ENCODE data around the gene SERPINA12. TPM values are rescaled to one million over a fixed set of nuclear protein-coding genes. Genes with fewer than 3 reads are reported as not detected.

SERPINA12 gene
- total and polyA plus RNA-seq, 4 experiments from 2014 or later, result not detected

Other genes starting within 250 kb of the SERPINA12 start
- not detected for gene SERPINA10, start 216.2 kb downstream of the SERPINA12 start, total RNA-seq
- not detected for gene SERPINA10, start 216.2 kb downstream of the SERPINA12 start, polyA plus RNA-seq
- not detected for gene SERPINA6, start 186.1 kb downstream of the SERPINA12 start, total RNA-seq
- not detected for gene SERPINA6, start 186.1 kb downstream of the SERPINA12 start, polyA plus RNA-seq
- gene SERPINA2, start 142.8 kb downstream of the SERPINA12 start, total RNA-seq, result not detected
- not detected for gene SERPINA2, start 142.8 kb downstream of the SERPINA12 start, polyA plus RNA-seq
- gene SERPINA1, start 120.9 kb downstream of the SERPINA12 start, total RNA-seq, result under 1 TPM; 0.44 to 0.58 TPM
- not detected for gene SERPINA1, start 120.9 kb downstream of the SERPINA12 start, polyA plus RNA-seq
- gene SERPINA11, start 56.7 kb downstream of the SERPINA12 start, total RNA-seq, result not detected
- gene SERPINA11, start 56.7 kb downstream of the SERPINA12 start, polyA plus RNA-seq, result not detected
- not detected for gene SERPINA9, start 33.3 kb downstream of the SERPINA12 start, total RNA-seq
- not detected for gene SERPINA9, start 33.3 kb downstream of the SERPINA12 start, polyA plus RNA-seq
- gene SERPINA4, start 52.0 kb upstream of the SERPINA12 start, total RNA-seq, result not detected
- not detected for gene SERPINA4, start 52.0 kb upstream of the SERPINA12 start, polyA plus RNA-seq
- gene SERPINA5, start 72.0 kb upstream of the SERPINA12 start, total RNA-seq, result not detected
- not detected for gene SERPINA5, start 72.0 kb upstream of the SERPINA12 start, polyA plus RNA-seq
- not detected for gene SERPINA3, start 102.9 kb upstream of the SERPINA12 start, total RNA-seq
- not detected for gene SERPINA3, start 102.9 kb upstream of the SERPINA12 start, polyA plus RNA-seq